Activated gamma-delta T cell treated with anti-CD3 and anti-CD28 coated beads, Interleukin-2, amount 50 U/mL, for 16 hours (primary cell): ENCODE results near the gene SLC22A23.

Source experiments
- DNase-seq: peaks from one replicate; pipeline ENCODE4 v3.0.0-alpha.2; 2020; ENCODE audit warnings: low read depth

The SLC22A23 gene

DNA sequence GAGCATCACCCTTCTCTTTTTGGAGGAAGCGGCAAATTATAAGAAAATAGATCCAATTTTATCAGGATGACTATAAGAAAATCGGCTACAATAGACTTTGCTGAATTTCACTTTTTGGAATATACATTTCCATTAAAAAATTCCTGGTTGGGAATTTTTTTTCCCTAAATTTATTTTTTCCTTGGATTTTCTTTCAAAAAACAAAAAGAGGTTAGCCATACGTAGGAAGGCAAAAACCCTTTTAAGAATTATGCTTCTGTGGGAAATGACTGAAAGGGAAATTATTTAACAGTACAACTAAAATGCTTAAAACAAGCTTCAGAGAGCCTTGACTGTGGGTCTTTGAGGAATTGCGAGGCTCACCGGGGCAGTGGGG, 86.9 kb downstream of the SLC22A23 start:
- no peak for DNase-seq

- DNase-seq: no peak
These were observed 88.2 kb downstream of the SLC22A23 start for GRCh38 chr6:3368685-3369084.

DNA sequence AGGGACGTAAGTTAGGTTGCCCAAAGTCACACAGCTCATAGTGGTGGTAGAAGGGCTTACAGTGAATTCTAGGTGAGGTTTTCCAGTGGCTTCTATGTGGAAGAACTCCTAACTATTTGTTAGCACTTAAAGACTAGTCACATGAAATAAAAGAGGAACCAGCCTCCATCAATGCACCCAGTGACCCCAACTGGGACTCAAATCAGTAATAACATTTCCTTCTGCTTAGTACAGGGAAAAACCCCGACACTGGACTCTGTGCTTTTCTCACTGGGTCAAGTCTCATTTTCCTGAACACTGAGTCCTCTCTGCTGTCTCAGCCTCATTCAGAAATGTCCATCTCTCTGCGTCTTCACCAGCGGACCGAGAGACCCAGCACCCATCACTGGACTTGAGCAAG, 89.2 kb downstream of the SLC22A23 start:
- no peak for DNase-seq

GRCh38 chr6:3366596-3367413, 90.0 kb downstream of the SLC22A23 start:
- DNase-seq: no peak

DNA sequence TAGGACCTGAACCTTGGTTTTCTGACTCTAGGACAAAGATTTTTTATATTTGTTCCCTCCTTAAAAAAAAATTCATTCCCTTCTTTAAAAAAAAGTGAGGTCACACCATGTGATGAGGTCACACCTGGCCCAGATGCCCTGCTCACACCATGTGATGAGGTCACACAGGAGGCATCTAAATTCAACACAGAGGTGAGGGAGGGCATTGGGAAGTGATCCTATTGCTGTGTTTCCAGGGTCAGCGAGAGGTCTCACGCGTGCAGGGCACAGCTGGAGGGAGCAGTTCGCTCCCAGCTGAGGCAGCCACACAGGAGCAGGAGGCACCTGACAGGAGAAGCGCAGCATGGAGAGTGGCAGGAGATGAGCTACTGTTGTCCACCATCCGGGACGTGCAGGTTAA, 92.5 kb downstream of the SLC22A23 start:
- no peak for DNase-seq

DNA sequence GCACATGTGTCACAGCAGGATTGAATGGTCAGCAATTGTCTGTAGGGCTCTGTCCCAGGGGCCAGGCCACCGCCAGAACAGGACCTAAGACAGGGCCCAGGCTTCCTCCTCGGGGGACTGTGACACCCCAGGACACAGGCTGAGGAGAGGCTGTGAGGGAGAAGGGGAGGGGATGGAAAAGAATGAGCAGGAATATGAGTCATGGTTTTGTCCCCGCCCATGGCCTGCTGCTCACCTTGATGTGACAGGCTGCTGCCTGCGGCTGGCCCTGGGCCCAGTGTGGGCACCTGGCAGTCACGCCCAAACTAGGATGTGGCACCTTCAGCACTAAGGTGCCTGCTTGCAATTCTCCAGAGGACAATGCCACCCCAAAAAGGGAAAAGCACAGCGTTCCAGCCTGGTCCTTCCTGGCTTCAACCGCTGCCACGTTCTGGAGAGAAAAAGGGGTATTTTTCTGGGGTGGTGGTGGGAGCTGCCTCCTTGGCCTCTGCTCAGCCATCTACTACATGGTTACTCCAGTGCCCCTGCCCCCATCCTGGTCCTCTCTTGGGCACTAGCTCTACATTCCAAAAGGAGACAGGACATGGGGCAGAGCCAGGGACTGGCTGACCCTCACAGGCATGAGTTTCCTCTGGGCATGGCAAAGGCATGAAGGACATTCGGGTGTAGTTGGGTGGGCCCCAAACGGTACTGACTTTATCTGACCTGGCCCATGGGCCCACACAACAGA, 93.4 kb downstream of the SLC22A23 start:
- no peak for DNase-seq

DNA sequence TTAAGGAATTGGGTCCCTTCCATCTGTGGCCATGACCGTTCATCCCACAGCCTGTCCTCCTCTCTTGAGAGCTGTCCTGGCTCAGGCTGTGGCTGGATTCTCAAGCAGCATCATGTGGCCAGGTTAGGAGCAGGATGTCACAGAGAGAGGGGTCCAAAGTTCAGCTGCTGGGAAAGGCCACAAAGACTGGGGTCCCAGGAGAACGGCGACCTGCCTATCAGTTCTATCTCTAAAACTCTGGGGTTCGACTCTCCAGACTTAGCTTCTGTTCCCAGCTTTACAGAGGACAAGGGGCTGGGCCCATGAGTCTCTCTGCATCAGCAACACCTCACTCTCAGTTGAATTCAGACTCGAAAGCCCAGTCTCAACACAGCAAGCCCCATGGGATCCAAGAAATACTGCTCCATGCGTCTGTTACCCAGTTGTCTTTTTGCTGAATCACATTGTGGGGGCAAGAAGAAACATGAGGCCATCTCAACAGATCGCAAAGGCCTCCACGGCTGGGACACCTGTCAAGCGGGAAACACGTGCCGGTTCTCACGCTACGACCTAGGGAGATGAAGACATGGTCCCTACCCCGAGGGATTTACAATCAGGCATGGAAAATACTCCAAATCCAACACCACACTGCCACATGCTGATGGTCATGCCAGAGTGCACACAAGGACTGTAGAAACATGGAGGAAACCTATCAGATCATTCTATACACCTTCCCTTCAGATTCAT, 95.4 kb downstream of the SLC22A23 start:
- DNase-seq: no peak

GRCh38 chr6:3360727-3361045, 96.2 kb downstream of the SLC22A23 start:
- no peak for DNase-seq

- DNase-seq: no peak
These were observed 96.7 kb downstream of the SLC22A23 start for GRCh38 chr6:3359973-3360726.

DNA sequence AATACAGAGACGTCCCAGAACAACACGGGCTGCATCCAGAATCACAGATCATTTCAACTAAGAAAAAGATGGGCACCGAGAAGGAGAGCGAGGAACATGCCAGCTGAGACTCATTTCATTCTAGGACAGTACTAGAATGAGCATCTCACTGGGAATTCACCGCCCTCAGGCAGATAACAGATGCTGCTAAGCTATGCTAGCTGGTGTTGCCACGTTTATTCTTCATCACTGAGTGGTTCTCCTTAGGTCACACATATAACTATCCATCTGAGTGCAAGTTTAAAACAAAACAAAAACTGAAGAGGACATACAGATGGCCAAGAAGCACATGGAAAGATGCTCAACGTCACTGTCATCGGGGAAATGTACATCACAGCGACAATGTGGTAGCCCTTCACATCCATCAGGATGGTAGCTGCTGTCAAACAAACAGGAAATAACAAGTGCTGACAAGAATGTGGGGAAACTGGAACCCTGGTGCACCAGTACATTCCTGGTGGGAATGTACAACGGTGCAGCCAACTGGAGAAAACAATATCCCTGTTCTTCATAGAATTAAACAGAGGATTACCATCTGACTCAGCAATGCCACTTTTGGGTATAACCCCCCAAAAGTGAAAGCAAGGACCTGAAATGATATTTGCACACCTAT, 97.6 kb downstream of the SLC22A23 start:
- no peak for DNase-seq

DNA sequence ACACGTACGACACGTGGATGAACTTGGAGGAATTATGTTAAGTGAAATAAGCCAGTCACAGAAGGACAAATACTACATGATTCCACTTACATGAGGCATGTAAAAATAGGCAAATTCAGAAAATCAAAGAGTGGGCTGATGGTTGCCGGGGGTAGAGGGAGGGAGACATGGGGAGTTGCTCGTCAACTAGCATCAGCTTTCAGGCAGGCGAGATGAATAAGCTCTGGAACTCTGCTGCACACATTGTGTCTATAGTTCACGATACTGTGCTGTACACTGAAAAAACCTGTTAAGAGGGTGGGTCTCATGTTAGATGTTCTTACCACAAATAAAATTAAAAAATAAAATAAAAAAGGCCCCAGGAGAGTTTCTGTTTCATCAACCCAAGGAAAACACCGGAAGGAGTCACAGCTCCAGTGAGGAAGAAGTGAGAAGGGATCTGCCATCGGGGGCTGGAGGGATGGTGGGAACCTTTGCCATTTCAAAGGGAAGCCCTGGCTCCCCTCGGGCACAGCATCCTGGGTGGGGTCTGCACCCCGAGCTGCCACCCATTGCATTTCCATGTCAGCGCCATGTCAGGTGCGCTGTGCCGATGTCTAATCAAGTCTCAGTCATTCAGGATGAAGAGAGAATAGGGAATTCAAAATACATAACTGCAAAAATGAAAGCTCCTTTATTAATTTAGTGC, 98.3 kb downstream of the SLC22A23 start:
- DNase-seq: no peak

GRCh38 chr6:3357678-3358077, 99.2 kb downstream of the SLC22A23 start:
- DNase-seq: no peak

DNA sequence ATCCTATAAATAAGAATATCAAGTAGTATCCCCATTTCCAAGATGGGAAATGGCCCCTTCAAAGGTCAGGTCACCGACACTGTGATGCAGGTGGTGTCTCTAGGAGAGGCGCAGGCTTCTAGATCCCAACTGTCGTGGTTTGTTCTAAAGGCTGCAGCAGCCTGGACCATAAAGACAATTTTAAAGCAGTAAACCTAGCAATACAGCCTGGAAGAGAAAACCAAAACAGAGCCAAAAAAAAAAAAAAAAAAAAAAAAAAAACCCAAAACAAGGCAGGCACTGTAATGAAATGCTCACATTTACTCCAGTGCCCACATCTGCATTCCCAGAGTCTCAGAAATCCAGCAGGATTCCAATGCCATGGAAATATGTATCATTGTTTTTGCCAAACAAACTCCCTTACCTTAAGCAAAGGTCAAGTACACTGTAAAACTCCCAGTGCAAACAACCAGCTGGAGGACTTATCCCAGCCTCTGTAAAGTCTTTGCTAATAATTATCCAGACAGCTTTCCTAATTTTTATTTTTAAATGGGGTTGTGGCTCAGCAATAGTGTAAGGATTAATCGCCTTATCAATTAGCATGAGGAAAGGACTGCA, 99.9 kb downstream of the SLC22A23 start:
- DNase-seq: no peak

DNA sequence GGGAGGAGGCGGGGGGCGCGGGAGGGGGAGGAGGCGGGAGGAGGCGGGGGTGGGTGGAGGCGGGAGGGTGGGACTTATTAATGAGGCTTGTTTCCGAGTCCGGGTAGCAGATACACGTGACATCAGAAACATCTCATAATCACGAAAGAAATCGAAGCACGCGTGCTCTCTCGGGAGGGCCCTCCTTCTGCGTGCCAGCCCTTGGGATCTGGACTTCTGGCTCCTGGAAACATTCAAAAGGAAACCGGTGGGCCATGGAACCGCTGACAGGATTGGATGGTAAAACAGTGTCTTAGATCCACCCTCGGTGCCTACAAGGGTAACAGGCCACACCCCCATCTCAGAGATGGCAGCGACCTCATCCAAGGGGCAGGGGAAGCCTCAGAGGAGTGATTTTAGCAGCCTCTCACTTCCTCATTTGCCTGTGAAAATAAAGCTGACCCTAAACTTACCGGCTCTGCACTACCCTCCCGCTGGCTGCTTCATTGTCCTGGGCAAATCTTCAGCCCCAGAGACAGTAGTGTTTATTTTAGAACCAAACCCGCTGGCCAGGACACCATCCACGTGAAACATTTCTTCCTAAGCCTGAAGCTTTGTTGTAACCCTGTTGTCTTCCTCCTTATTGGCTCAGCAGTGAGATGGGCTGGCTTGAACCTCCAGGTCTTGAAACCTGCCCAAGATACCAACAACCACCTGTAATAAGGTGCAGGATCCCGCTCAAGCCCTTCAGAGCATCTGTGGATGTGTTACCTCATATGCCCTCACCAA, 100.6 kb downstream of the SLC22A23 start:
- no peak for DNase-seq

- DNase-seq: no peak
These were observed 101.3 kb downstream of the SLC22A23 start for GRCh38 chr6:3355358-3356055.

- no peak for DNase-seq
These were observed 101.9 kb downstream of the SLC22A23 start for GRCh38 chr6:3355011-3355357.

GRCh38 chr6:3353939-3354338, 102.9 kb downstream of the SLC22A23 start:
- DNase-seq: no peak

GRCh38 chr6:3353213-3353903, 103.5 kb downstream of the SLC22A23 start:
- no peak for DNase-seq

DNA sequence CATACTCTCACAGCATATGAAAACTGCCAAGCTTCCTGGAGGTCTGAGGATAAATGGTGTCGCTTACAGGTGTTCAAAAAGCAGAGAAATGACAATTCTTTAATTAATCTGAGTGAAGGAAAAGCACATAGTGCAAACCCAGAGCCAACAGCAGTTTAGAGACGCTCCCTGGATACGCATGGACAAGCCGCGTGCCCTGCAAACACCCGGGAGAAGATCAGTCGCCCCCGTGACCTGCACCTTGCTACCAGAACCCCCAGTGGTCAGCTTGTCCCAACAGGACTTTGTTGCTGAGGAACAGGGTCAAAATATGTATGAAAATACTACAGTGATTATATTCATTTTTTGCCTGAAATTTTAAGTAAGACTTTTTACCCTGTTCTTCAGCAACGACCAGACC, 104.2 kb downstream of the SLC22A23 start:
- no peak for DNase-seq
